OCI-LY7 (cell line): ENCODE results near the gene PSPC1.

Experiments used
- CTCF ChIP-seq: fragments of 200-600 bp; sonication (generic); conservative IDR thresholded peaks from 2 replicates; pipeline ENCODE4 v1.5.1; 2014; ENCODE audit warnings: mild to moderate bottlenecking, antibody characterized with exemption, low read length, moderate library complexity, mixed read lengths
- EZH2phosphoT487 ChIP-seq: fragments of 200-600 bp; sonication (generic); IDR thresholded peaks from 2 replicates; pipeline ENCODE4 v1.6.1; 2018; ENCODE audit warnings: low read depth, borderline replicate concordance, mild to moderate bottlenecking, mixed run types, antibody characterized with exemption, low read length, moderate library complexity, mixed read lengths

GRCh38 chr13:19668778-19669177, 114.0 kb downstream of the PSPC1 start:
- TF ChIP-seq CTCF (no peak), EZH2phosphoT487 (no peak)
